ENCODE data around the gene WNK2. TPM values are rescaled to one million over a fixed set of nuclear protein-coding genes. Genes with fewer than 3 reads are reported as not detected.

The WNK2 gene
- total and polyA plus RNA-seq, 2 donors (not counting 3 experiments of a cell fraction or from before 2014, with no cell fraction given) = not detected

DNA sequence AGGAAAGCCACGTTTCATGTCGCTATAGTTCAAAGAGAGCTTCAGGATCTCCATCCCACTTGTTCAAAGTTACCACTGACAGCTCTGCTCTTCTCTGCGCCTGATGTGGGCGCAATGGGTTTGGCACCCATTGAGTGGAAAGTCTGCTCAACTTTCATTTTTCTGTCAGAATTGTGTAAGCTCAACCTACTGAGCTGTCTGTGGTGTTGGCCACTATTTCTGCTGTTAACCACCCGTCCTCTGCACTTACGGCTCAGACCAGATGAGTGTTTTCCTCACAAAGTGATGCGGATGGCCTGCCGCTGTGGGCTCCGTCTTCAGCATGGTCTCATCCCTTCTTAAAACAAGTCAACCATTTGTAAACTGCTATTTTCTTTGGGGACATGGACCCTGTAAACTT is 131.2 kb downstream of the WNK2 start:
- no peak overlapping the region for H2AFZ ChIP-seq (ENCODE audit: low read depth, low read length)
- peaks cover 0 to 3% of the 10 kb centered on the region in 2 experiments for H3K27me3 ChIP-seq (ENCODE audit: control insufficient read depth in 2 of 2, insufficient read depth in 2 of 2, low read length in 2 of 2)
- TF ChIP-seq FOS (IDR thresholded peaks at IDR 0.05; ENCODE audit: borderline replicate concordance, insufficient read depth, low read length) (no peak), GATA2 (IDR thresholded peaks at IDR 0.05; ENCODE audit: insufficient read depth, insufficient read length, low read depth, low read length) (no peak)
- H3K27ac ChIP-seq (ENCODE audit: insufficient read depth, low read depth, low read length) = no peak overlapping the region
- ChIA-PET POLR2A (no interaction called here), CTCF (interaction anchor here (1.4 to 1.9 kb wide), 2 partner anchors 10 to 217 kb away, joined by 4 read pairs; no protein-coding TSS in a partner anchor)
- H3K79me2 ChIP-seq (ENCODE audit: control insufficient read depth, insufficient read depth, low read length) = no peaks in the 10 kb centered on the region
- peaks cover 9% of the 10 kb centered on the region for H3K4me1 ChIP-seq (ENCODE audit: control insufficient read depth, extremely low read depth, insufficient read depth, low read length)
- BruUV-seq (replicated peaks) = no TSS peak
- no peaks in the 10 kb centered on the region for H3K36me3 ChIP-seq (ENCODE audit: control insufficient read depth in 2 of 2, extremely low read depth in 1 of 2, insufficient read depth in 2 of 2, low read length in 2 of 2)
- no peaks in the 10 kb centered on the region for H3K9me3 ChIP-seq (replicated peaks; ENCODE audit: control insufficient read depth, insufficient read depth, low read length)
- no peaks in the 10 kb centered on the region for H4K20me1 ChIP-seq (replicated peaks; ENCODE audit: control insufficient read depth, extremely low read depth, insufficient read depth, low read length)
- intact Hi-C loops (cut with micrococcal nuclease) = loop anchor here (10.0 kb wide), 1 partner anchor 250 kb away; no protein-coding TSS in a partner anchor
- no peak overlapping the region for H3K4me3 ChIP-seq (replicated peaks in 1 of 3; ENCODE audit: insufficient read depth in 1 of 3, low read depth in 1 of 3, low read length in 3 of 3)
- H3K9ac ChIP-seq (replicated peaks; ENCODE audit: extremely low read depth, insufficient read depth, low read length) = no peak overlapping the region
- FAIRE-seq (no peak), DNase-seq (ENCODE audit: low read depth, low spot score) (no peak)
- H3K9me1 ChIP-seq (replicated peaks; ENCODE audit: control insufficient read depth, extremely low read depth, insufficient read depth, low read length) = no peaks in the 10 kb centered on the region
- no peak overlapping the region for H3K4me2 ChIP-seq (ENCODE audit: insufficient read depth, low read length)
- dilution Hi-C loops (cut with MboI; ENCODE audit: extremely low pct_ligation_motif_present, low sequenced_read_pairs) = no loop called here

DNA sequence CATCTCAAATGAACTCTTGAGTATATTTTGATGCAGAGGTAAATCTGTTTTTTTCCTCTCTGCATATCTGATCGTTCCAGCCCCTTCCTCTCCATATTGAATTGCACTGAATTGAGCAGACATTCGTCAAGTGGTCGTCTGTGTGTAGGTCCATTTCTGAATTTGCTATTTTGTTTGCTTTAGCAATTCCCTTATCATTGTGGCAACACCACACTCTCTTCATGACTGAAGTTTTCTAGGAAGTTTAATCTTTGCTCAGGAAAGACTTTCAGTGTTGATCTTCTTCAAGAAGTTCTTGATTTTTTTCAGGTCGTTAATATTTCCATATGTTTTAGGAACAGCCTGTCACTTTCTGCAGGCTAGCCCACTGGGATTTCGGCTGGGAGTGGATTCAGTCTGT is 132.0 kb downstream of the WNK2 start:
- H3K4me2 ChIP-seq (ENCODE audit: insufficient read depth, low read length) = no peak overlapping the region
- H3K4me1 ChIP-seq (ENCODE audit: control insufficient read depth, extremely low read depth, insufficient read depth, low read length) = peaks cover 9% of the 10 kb centered on the region
- dilution Hi-C loops (cut with MboI; ENCODE audit: extremely low pct_ligation_motif_present, low sequenced_read_pairs) (no loop called here), intact Hi-C loops (cut with micrococcal nuclease) (loop anchor here (10.0 kb wide), 1 partner anchor 249 kb away; no protein-coding TSS in a partner anchor)
- H2AFZ ChIP-seq (ENCODE audit: low read depth, low read length) = no peak overlapping the region
- ChIA-PET CTCF (interaction anchor here (1.9 kb wide), 1 partner anchor 11 kb away, joined by 4 read pairs; no protein-coding TSS in a partner anchor), POLR2A (no interaction called here)
- no peak overlapping the region for H3K4me3 ChIP-seq (replicated peaks in 1 of 3; ENCODE audit: insufficient read depth in 1 of 3, low read depth in 1 of 3, low read length in 3 of 3)
- H3K9me1 ChIP-seq (replicated peaks; ENCODE audit: control insufficient read depth, extremely low read depth, insufficient read depth, low read length) = no peaks in the 10 kb centered on the region
- H4K20me1 ChIP-seq (replicated peaks; ENCODE audit: control insufficient read depth, extremely low read depth, insufficient read depth, low read length) = no peaks in the 10 kb centered on the region
- peaks cover 0 to 3% of the 10 kb centered on the region in 2 experiments for H3K27me3 ChIP-seq (ENCODE audit: control insufficient read depth in 2 of 2, insufficient read depth in 2 of 2, low read length in 2 of 2)
- H3K36me3 ChIP-seq (ENCODE audit: control insufficient read depth in 2 of 2, extremely low read depth in 1 of 2, insufficient read depth in 2 of 2, low read length in 2 of 2) = no peaks in the 10 kb centered on the region
- H3K9ac ChIP-seq (replicated peaks; ENCODE audit: extremely low read depth, insufficient read depth, low read length) = no peak overlapping the region
- DNase-seq (ENCODE audit: low read depth, low spot score) (no peak), FAIRE-seq (no peak)
- TF ChIP-seq POLR2AphosphoS5 (IDR thresholded peaks at IDR 0.05; ENCODE audit: insufficient read depth, low read depth, low read length) (no peak), JUN (IDR thresholded peaks at IDR 0.05; ENCODE audit: borderline replicate concordance, insufficient read depth, insufficient read length, low read depth) (no peak), EZH2 (IDR thresholded peaks at IDR 0.05; ENCODE audit: borderline replicate concordance, low read depth, low read length, severe bottlenecking) (no peak), POLR2A (IDR thresholded peaks at IDR 0.05; ENCODE audit: low read depth, low read length) (no peak)
- TF ChIP-seq, protein P1, sequence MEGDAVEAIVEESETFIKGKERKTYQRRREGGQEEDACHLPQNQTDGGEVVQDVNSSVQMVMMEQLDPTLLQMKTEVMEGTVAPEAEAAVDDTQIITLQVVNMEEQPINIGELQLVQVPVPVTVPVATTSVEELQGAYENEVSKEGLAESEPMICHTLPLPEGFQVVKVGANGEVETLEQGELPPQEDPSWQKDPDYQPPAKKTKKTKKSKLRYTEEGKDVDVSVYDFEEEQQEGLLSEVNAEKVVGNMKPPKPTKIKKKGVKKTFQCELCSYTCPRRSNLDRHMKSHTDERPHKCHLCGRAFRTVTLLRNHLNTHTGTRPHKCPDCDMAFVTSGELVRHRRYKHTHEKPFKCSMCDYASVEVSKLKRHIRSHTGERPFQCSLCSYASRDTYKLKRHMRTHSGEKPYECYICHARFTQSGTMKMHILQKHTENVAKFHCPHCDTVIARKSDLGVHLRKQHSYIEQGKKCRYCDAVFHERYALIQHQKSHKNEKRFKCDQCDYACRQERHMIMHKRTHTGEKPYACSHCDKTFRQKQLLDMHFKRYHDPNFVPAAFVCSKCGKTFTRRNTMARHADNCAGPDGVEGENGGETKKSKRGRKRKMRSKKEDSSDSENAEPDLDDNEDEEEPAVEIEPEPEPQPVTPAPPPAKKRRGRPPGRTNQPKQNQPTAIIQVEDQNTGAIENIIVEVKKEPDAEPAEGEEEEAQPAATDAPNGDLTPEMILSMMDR (IDR thresholded peaks at IDR 0.05; ENCODE audit: extremely low read depth in 1 of 2, insufficient read depth in 1 of 2, low read depth in 1 of 2, low read length in 2 of 2) = no peak
- BruUV-seq (replicated peaks) = no TSS peak
- no peaks in the 10 kb centered on the region for H3K79me2 ChIP-seq (ENCODE audit: control insufficient read depth, insufficient read depth, low read length)
- H3K27ac ChIP-seq (ENCODE audit: insufficient read depth, low read depth, low read length) = no peak overlapping the region
- H3K9me3 ChIP-seq (replicated peaks; ENCODE audit: control insufficient read depth, insufficient read depth, low read length) = no peaks in the 10 kb centered on the region

Data from endothelial cell of umbilical vein (primary cell).